ENCODE measurements around the gene CPNE9. TPM values are rescaled to one million over a fixed set of nuclear protein-coding genes. Genes with fewer than 3 reads are reported as not detected.

The CPNE9 gene
- total and polyA plus RNA-seq, 2 of the 13 experiments (the other 11 are each of a cell fraction or from before 2014, with no cell fraction given), result 0.20 TPM; not detected in 1

DNA sequence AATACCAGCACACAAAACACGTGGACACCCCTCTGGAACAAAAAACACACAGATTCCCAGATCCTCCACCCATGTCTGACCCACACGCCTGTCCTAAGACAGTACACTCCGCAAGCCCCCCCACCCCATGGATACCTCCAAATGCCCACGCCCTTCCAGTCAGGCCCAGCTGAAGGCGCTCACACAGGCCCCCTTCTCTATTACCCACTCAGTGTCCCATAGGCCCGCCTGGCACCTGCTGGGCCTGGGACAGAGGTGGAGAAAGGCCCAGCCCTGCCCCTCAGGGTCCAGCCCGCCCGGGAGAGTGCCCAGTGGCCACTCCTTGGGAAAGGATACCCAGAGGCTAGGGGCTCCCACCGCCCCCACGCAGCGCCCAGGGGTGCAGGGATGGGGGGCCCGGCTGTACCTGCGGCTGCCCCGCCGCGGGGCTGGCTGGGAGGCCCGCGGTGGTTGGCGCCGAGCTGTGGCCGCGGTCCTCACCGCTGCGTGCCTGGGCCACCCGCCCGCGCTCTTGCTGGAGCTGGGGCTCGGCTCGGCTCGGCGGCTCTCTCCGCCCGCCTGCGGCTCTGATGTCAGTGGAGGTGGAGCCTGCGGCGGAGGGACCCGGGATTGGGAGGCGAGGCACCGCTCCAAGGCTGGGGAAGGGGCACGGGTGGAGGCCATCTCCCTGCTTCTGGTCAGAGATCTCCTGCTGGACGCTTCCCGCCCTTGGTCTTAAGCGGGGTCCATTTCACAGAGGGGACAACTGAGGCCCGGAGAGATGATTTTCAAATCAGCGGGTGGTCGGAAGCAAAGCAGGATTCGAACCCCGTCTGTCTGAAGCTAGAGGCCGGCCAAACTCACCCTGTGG is 66.0 kb downstream of the CPNE9 start, which contains the start of gene CAMK1 (continued):
- TF ChIP-seq HES4 (CRISPR knock-in tag; IDR thresholded peaks at IDR 0.05; ENCODE audit: borderline replicate concordance), result no peak
- TF ChIP-seq, protein P1, sequence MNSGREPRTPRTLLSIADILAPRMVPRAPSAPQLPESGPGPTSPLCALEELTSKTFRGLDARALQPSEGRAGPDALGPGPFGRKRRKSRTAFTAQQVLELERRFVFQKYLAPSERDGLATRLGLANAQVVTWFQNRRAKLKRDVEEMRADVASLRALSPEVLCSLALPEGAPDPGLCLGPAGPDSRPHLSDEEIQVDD (CRISPR knock-in tag; IDR thresholded peaks at IDR 0.05; ENCODE audit: borderline replicate concordance), result 0 out of 2 replicates have a peak, but pooled peaks have one; percentile 49
- 0 out of 2 replicates have a peak, but pooled peaks have one; percentile 39 for TF ChIP-seq STAT5B (CRISPR knock-in tag; IDR thresholded peaks at IDR 0.05)
- TF ChIP-seq POLR2AphosphoS5 (IDR thresholded peaks at IDR 0.05; ENCODE audit: low read depth, low read length), result peak; percentile 60
- TF ChIP-seq ZMAT3 (CRISPR knock-in tag; conservative IDR thresholded peaks at IDR 0.05), result 0 out of 2 replicates have a peak, but pooled peaks have one; percentile 18
- TF ChIP-seq, protein P2, sequence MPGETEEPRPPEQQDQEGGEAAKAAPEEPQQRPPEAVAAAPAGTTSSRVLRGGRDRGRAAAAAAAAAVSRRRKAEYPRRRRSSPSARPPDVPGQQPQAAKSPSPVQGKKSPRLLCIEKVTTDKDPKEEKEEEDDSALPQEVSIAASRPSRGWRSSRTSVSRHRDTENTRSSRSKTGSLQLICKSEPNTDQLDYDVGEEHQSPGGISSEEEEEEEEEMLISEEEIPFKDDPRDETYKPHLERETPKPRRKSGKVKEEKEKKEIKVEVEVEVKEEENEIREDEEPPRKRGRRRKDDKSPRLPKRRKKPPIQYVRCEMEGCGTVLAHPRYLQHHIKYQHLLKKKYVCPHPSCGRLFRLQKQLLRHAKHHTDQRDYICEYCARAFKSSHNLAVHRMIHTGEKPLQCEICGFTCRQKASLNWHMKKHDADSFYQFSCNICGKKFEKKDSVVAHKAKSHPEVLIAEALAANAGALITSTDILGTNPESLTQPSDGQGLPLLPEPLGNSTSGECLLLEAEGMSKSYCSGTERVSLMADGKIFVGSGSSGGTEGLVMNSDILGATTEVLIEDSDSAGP (CRISPR knock-in tag; IDR thresholded peaks at IDR 0.05; ENCODE audit: borderline replicate concordance), result peak; percentile 61; the same call in 1 of the 2 replicates
- TF ChIP-seq ARNT (IDR thresholded peaks at IDR 0.05), result no peak
- TF ChIP-seq, protein P3, sequence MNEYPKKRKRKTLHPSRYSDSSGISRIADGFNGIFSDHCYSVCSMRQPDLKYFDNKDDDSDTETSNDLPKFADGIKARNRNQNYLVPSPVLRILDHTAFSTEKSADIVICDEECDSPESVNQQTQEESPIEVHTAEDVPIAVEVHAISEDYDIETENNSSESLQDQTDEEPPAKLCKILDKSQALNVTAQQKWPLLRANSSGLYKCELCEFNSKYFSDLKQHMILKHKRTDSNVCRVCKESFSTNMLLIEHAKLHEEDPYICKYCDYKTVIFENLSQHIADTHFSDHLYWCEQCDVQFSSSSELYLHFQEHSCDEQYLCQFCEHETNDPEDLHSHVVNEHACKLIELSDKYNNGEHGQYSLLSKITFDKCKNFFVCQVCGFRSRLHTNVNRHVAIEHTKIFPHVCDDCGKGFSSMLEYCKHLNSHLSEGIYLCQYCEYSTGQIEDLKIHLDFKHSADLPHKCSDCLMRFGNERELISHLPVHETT (CRISPR knock-in tag; conservative IDR thresholded peaks at IDR 0.05), result 0 out of 2 replicates have a peak, but pooled peaks have one; percentile 41
- no peak for TF ChIP-seq STAG1 (CRISPR knock-in tag; IDR thresholded peaks at IDR 0.05)
- TF ChIP-seq EP300 (IDR thresholded peaks at IDR 0.05; ENCODE audit: low read depth in 2 of 2, low read length in 2 of 2), result no peak
- no peak for TF ChIP-seq EP300 (CRISPR knock-in tag; IDR thresholded peaks at IDR 0.05; ENCODE audit: borderline replicate concordance)
- TF ChIP-seq ZFY (CRISPR knock-in tag; IDR thresholded peaks at IDR 0.05), result peak; percentile 85
- 0 out of 2 replicates have a peak, but pooled peaks have one; percentile 7 for TF ChIP-seq FOXA3 (CRISPR knock-in tag; IDR thresholded peaks at IDR 0.05)
- TF ChIP-seq, protein P4, sequence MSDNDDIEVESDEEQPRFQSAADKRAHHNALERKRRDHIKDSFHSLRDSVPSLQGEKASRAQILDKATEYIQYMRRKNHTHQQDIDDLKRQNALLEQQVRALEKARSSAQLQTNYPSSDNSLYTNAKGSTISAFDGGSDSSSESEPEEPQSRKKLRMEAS (IDR thresholded peaks at IDR 0.05), result peak; percentile 22
- 0 out of 2 replicates have a peak, but pooled peaks have one; percentile 11 for TF ChIP-seq GATAD1 (CRISPR knock-in tag; IDR thresholded peaks at IDR 0.05)
- TF ChIP-seq, protein P5, sequence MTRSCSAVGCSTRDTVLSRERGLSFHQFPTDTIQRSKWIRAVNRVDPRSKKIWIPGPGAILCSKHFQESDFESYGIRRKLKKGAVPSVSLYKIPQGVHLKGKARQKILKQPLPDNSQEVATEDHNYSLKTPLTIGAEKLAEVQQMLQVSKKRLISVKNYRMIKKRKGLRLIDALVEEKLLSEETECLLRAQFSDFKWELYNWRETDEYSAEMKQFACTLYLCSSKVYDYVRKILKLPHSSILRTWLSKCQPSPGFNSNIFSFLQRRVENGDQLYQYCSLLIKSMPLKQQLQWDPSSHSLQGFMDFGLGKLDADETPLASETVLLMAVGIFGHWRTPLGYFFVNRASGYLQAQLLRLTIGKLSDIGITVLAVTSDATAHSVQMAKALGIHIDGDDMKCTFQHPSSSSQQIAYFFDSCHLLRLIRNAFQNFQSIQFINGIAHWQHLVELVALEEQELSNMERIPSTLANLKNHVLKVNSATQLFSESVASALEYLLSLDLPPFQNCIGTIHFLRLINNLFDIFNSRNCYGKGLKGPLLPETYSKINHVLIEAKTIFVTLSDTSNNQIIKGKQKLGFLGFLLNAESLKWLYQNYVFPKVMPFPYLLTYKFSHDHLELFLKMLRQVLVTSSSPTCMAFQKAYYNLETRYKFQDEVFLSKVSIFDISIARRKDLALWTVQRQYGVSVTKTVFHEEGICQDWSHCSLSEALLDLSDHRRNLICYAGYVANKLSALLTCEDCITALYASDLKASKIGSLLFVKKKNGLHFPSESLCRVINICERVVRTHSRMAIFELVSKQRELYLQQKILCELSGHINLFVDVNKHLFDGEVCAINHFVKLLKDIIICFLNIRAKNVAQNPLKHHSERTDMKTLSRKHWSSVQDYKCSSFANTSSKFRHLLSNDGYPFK (CRISPR knock-in tag; IDR thresholded peaks at IDR 0.05; ENCODE audit: borderline replicate concordance), result no peak
- TF ChIP-seq WIZ (CRISPR knock-in tag; IDR thresholded peaks at IDR 0.05), result peak; percentile 8; the same call in 1 of the 2 replicates
- TF ChIP-seq ZFP36 (IDR thresholded peaks at IDR 0.05; ENCODE audit: borderline replicate concordance, low read depth, low read length, partially characterized antibody), result no peak
- 0 out of 2 replicates have a peak, but pooled peaks have one; percentile 20 for TF ChIP-seq ZNF230 (CRISPR knock-in tag; IDR thresholded peaks at IDR 0.05)
- TF ChIP-seq ESRRA (CRISPR knock-in tag; IDR thresholded peaks at IDR 0.05; ENCODE audit: low read depth), result peak; percentile 10; the same call in 1 of the 2 replicates
- TF ChIP-seq MAF1 (CRISPR knock-in tag; IDR thresholded peaks at IDR 0.05; ENCODE audit: borderline replicate concordance), result 0 out of 2 replicates have a peak, but pooled peaks have one; percentile 15
- peak; percentile 38; the same call in 1 of the 2 replicates for TF ChIP-seq ZNF891 (CRISPR knock-in tag; IDR thresholded peaks at IDR 0.05)
- TF ChIP-seq ZNF274 (CRISPR knock-in tag; IDR thresholded peaks at IDR 0.05), result peak; percentile 21; the same call in 1 of the 2 replicates

All from HepG2 (cell line).